ENCODE results near the gene CLPX. TPM values are rescaled to one million over a fixed set of nuclear protein-coding genes. Genes with fewer than 3 reads are reported as not detected.

The CLPX gene
- total and polyA plus RNA-seq, 2 donors (not counting 1 experiment from before 2014, with no cell fraction given): 16.6 to 54.5 TPM

- Histone ChIP-seq H3K9ac (ENCODE audit: low read length) (no peak overlapping the region), H2AFZ (ENCODE audit: insufficient read depth, low read depth, low read length, poor library complexity, severe bottlenecking) (no peak overlapping the region), H3K79me2 (ENCODE audit: control insufficient read depth, insufficient read depth, low read length) (no peaks in the 10 kb centered on the region), H3K9me3 (ENCODE audit: control extremely low read depth in 1 of 3, control insufficient read depth in 2 of 3, insufficient read depth in 1 of 3, low read length in 2 of 3) (no peaks in the 10 kb centered on the region), H3K27me3 (replicated peaks in 1 of 4; ENCODE audit: control extremely low read depth in 1 of 4, control insufficient read depth in 3 of 4, insufficient read depth in 4 of 4, low read length in 3 of 4) (no peaks in the 10 kb centered on the region), H3K36me3 (replicated peaks in 1 of 2; ENCODE audit: control extremely low read depth in 1 of 2, control insufficient read depth in 1 of 2, extremely low read depth in 1 of 2, insufficient read depth in 2 of 2, low read length in 1 of 2) (no peaks in the 10 kb centered on the region), H4K20me1 (ENCODE audit: control insufficient read depth, insufficient read depth, low read length, poor library complexity, severe bottlenecking) (no peaks in the 10 kb centered on the region), H3K4me3 (ENCODE audit: control extremely low read depth in 1 of 5, extremely low read depth in 1 of 5, insufficient read depth in 1 of 5, low read depth in 2 of 5, low read length in 4 of 5) (no peak overlapping the region), H3K4me2 (replicated peaks; ENCODE audit: low read depth, low read length, poor library complexity, severe bottlenecking) (no peak overlapping the region), H3K4me1 (ENCODE audit: control insufficient read depth in 2 of 2, insufficient read depth in 2 of 2, low read length in 2 of 2) (no peaks in the 10 kb centered on the region), H3K27ac (ENCODE audit: low read length in 2 of 2) (no peak overlapping the region)
- H3K9me3 Mint-ChIP-seq (ENCODE audit: insufficient read depth): no peaks in the 10 kb centered on the region
- H3K27ac Mint-ChIP-seq: no peak overlapping the region
- no peak for ATAC-seq (ENCODE audit: low read depth)
- no peak for TF ChIP-seq CTCF (IDR thresholded peaks at IDR 0.05)
- TF ChIP-seq EZH2 (IDR thresholded peaks at IDR 0.05; ENCODE audit: borderline replicate concordance, insufficient read depth, low read depth, low read length, poor library complexity, severe bottlenecking): no peak
- intact Hi-C loops (cut with micrococcal nuclease): no loop called here
- DNase-seq: no peak
- H3K27me3 Mint-ChIP-seq: no peaks in the 10 kb centered on the region
- ChIA-PET CTCF (no interaction called here), POLR2A (no interaction called here)
- 96% methylated on average over 3 of the region's 3 CpGs for WGBS (ENCODE audit: insufficient coverage)
- H3K4me3 Mint-ChIP-seq: no peak overlapping the region
- H3K4me1 Mint-ChIP-seq: no peaks in the 10 kb centered on the region
These were observed 34.0 kb upstream of the CLPX start for GRCh38 chr15:65219137-65219536.

GRCh38 chr15:65217526-65218482, 32.7 kb upstream of the CLPX start:
- Mint-ChIP-seq H3K4me3 (no peak overlapping the region), H3K4me1 (no peaks in the 10 kb centered on the region), H3K27me3 (no peaks in the 10 kb centered on the region), H3K27ac (no peak overlapping the region), H3K9me3 (ENCODE audit: insufficient read depth) (no peaks in the 10 kb centered on the region)
- no peak overlapping the region for H3K27ac ChIP-seq (ENCODE audit: low read length in 2 of 2)
- H3K9me3 ChIP-seq (ENCODE audit: control extremely low read depth in 1 of 3, control insufficient read depth in 2 of 3, insufficient read depth in 1 of 3, low read length in 2 of 3): no peaks in the 10 kb centered on the region
- no peaks in the 10 kb centered on the region for H3K79me2 ChIP-seq (ENCODE audit: control insufficient read depth, insufficient read depth, low read length)
- no peaks in the 10 kb centered on the region for H3K27me3 ChIP-seq (replicated peaks in 1 of 4; ENCODE audit: control extremely low read depth in 1 of 4, control insufficient read depth in 3 of 4, insufficient read depth in 4 of 4, low read length in 3 of 4)
- 82% methylated on average over 8 of the region's 10 CpGs for WGBS (ENCODE audit: insufficient coverage)
- TF ChIP-seq CTCF (IDR thresholded peaks at IDR 0.05) (no peak), EZH2 (IDR thresholded peaks at IDR 0.05; ENCODE audit: borderline replicate concordance, insufficient read depth, low read depth, low read length, poor library complexity, severe bottlenecking) (no peak)
- H3K36me3 ChIP-seq (replicated peaks in 1 of 2; ENCODE audit: control extremely low read depth in 1 of 2, control insufficient read depth in 1 of 2, extremely low read depth in 1 of 2, insufficient read depth in 2 of 2, low read length in 1 of 2): no peaks in the 10 kb centered on the region
- ChIA-PET POLR2A (no interaction called here), CTCF (interaction anchor here (0.7 kb wide), 1 partner anchor 56 kb away, joined by 4 read pairs; no protein-coding TSS in a partner anchor)
- intact Hi-C loops (cut with micrococcal nuclease): no loop called here
- no peaks in the 10 kb centered on the region for H4K20me1 ChIP-seq (ENCODE audit: control insufficient read depth, insufficient read depth, low read length, poor library complexity, severe bottlenecking)
- no peak overlapping the region for H2AFZ ChIP-seq (ENCODE audit: insufficient read depth, low read depth, low read length, poor library complexity, severe bottlenecking)
- no peak overlapping the region for H3K4me2 ChIP-seq (replicated peaks; ENCODE audit: low read depth, low read length, poor library complexity, severe bottlenecking)
- no peak overlapping the region for H3K4me3 ChIP-seq (ENCODE audit: control extremely low read depth in 1 of 5, extremely low read depth in 1 of 5, insufficient read depth in 1 of 5, low read depth in 2 of 5, low read length in 4 of 5)
- no peak for ATAC-seq (ENCODE audit: low read depth)
- H3K4me1 ChIP-seq (ENCODE audit: control insufficient read depth in 2 of 2, insufficient read depth in 2 of 2, low read length in 2 of 2): no peaks in the 10 kb centered on the region
- H3K9ac ChIP-seq (ENCODE audit: low read length): no peak overlapping the region
- no peak for DNase-seq
